Type B pancreatic cell (in vitro differentiated cells): ENCODE data around the gene TNFRSF11A. TPM values are rescaled to one million over a fixed set of nuclear protein-coding genes. Genes with fewer than 3 reads are reported as not detected.

ENCODE experiments used
- DNase-seq: peaks from one replicate; pipeline ENCODE4 v3.0.0; 2021; ENCODE audit warnings: mixed read lengths; ENCODE audit not compliant: unreplicated experiment; ENCODE audit errors: extremely low spot score
- H3K27ac Mint-ChIP-seq: 2 replicates; pipeline ENCODE4 v1.8.0; 2021; ENCODE audit warnings: mild to moderate bottlenecking, mixed read lengths
- H3K27me3 Mint-ChIP-seq: 2 replicates; pipeline ENCODE4 v1.8.0; 2021; ENCODE audit warnings: mixed read lengths
- H3K36me3 Mint-ChIP-seq: 2 replicates; pipeline ENCODE4 v1.8.0; 2021; ENCODE audit warnings: mixed read lengths
- H3K4me1 Mint-ChIP-seq: one replicate; pipeline ENCODE4 v1.8.0; 2021; ENCODE audit warnings: mixed read lengths; ENCODE audit not compliant: unreplicated experiment
- H3K4me3 Mint-ChIP-seq: 2 replicates; pipeline ENCODE4 v1.8.0; 2021; ENCODE audit warnings: mild to moderate bottlenecking, mixed read lengths
- H3K9me3 Mint-ChIP-seq: 2 replicates; pipeline ENCODE4 v1.8.0; 2021; ENCODE audit warnings: mixed read lengths
- total RNA-seq: library from RNA; stranded (reverse); gene quantifications from 2 replicates; pipeline ENCODE4 v1.2.1, GENCODE V29; 2021; ENCODE audit warnings: low replicate concordance
- TF ChIP-seq, protein P1 (sequence below): fragments of 200-600 bp; sonication (generic); conservative IDR thresholded peaks from 2 replicates; pipeline ENCODE4 v1.5.0; 2021; ENCODE audit warnings: antibody characterized with exemption, mild to moderate bottlenecking

The TNFRSF11A gene
- total RNA-seq, 1 donor from 2014 or later, result 3.5 TPM

DNA sequence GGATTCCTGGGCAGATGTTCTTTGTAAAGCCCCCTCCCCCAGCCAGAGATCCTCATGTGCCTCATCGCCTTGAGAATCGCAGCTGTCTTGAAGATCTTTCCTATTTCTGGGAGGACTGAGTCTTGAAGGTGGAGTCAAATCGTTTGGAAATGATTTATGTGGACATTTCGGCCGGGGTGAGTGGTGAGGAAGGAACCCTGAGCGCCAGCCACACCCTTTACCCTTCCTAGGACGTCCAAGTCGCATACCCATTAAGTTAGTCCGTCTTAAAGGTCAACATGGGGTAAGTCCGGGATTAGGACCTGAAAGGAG is 112.9 kb downstream of the TNFRSF11A start:
- Mint-ChIP-seq H3K4me3 (no peak overlapping the region), H3K4me1 (peaks cover 5% of the 10 kb centered on the region), H3K27ac (no peak overlapping the region), H3K27me3 (peaks cover 16% of the 10 kb centered on the region), H3K9me3 (no peaks in the 10 kb centered on the region), H3K36me3 (no peaks in the 10 kb centered on the region)
- TF ChIP-seq, protein P1, sequence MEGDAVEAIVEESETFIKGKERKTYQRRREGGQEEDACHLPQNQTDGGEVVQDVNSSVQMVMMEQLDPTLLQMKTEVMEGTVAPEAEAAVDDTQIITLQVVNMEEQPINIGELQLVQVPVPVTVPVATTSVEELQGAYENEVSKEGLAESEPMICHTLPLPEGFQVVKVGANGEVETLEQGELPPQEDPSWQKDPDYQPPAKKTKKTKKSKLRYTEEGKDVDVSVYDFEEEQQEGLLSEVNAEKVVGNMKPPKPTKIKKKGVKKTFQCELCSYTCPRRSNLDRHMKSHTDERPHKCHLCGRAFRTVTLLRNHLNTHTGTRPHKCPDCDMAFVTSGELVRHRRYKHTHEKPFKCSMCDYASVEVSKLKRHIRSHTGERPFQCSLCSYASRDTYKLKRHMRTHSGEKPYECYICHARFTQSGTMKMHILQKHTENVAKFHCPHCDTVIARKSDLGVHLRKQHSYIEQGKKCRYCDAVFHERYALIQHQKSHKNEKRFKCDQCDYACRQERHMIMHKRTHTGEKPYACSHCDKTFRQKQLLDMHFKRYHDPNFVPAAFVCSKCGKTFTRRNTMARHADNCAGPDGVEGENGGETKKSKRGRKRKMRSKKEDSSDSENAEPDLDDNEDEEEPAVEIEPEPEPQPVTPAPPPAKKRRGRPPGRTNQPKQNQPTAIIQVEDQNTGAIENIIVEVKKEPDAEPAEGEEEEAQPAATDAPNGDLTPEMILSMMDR, result no peak
- DNase-seq, result no peak

GRCh38 chr18:62438402-62438801 is 113.3 kb downstream of the TNFRSF11A start:
- Mint-ChIP-seq H3K4me1 (peaks cover 5% of the 10 kb centered on the region), H3K4me3 (no peak overlapping the region), H3K27ac (no peak overlapping the region), H3K36me3 (no peaks in the 10 kb centered on the region), H3K27me3 (peaks cover 16% of the 10 kb centered on the region), H3K9me3 (no peaks in the 10 kb centered on the region)
- no peak for DNase-seq
- TF ChIP-seq, protein P1, result no peak

- Mint-ChIP-seq H3K9me3 (no peaks in the 10 kb centered on the region), H3K4me1 (peaks cover 5% of the 10 kb centered on the region), H3K27ac (no peak overlapping the region), H3K36me3 (no peaks in the 10 kb centered on the region), H3K27me3 (peaks cover 16% of the 10 kb centered on the region), H3K4me3 (no peak overlapping the region)
- no peak for DNase-seq
- TF ChIP-seq, protein P1, result no peak
These were observed 113.8 kb downstream of the TNFRSF11A start for GRCh38 chr18:62438866-62439265.

Other genes starting within 250 kb of the TNFRSF11A start
- 33.8 and 36.1 TPM in 2 replicates for gene PIGN, start 138.3 kb upstream of the TNFRSF11A start, total RNA-seq
- 27.4 and 30.6 TPM in 2 replicates for gene RELCH, start 138.1 kb upstream of the TNFRSF11A start, total RNA-seq
- 18.0 and 21.3 TPM in 2 replicates for gene ZCCHC2, start 197.7 kb downstream of the TNFRSF11A start, total RNA-seq